ENCODE results near the gene NRSN2. TPM values are rescaled to one million over a fixed set of nuclear protein-coding genes. Genes with fewer than 3 reads are reported as not detected.

The NRSN2 gene
- total and polyA plus RNA-seq, 2 donors (not counting 1 experiment from before 2014, with no cell fraction given), result 5.0 to 8.6 TPM

GRCh38 chr20:396252-396618 is 49.3 kb downstream of the NRSN2 start:
- WGBS (ENCODE audit: insufficient coverage), result 98% methylated on average over 24 of the region's 24 CpGs
- Histone ChIP-seq H3K9me3 (ENCODE audit: control extremely low read depth in 1 of 3, control insufficient read depth in 2 of 3, insufficient read depth in 1 of 3, low read length in 2 of 3) (no peaks in the 10 kb centered on the region), H3K27ac (ENCODE audit: low read length in 2 of 2) (no peak overlapping the region), H3K36me3 (replicated peaks in 1 of 2; ENCODE audit: control extremely low read depth in 1 of 2, control insufficient read depth in 1 of 2, extremely low read depth in 1 of 2, insufficient read depth in 2 of 2, low read length in 1 of 2) (peaks cover 13 to 59% of the 10 kb centered on the region in 2 experiments), H3K79me2 (ENCODE audit: control insufficient read depth, insufficient read depth, low read length) (peaks cover 2% of the 10 kb centered on the region), H4K20me1 (ENCODE audit: control insufficient read depth, insufficient read depth, low read length, poor library complexity, severe bottlenecking) (no peaks in the 10 kb centered on the region), H2AFZ (ENCODE audit: insufficient read depth, low read depth, low read length, poor library complexity, severe bottlenecking) (no peak overlapping the region), H3K4me3 (ENCODE audit: control extremely low read depth in 1 of 5, extremely low read depth in 1 of 5, insufficient read depth in 1 of 5, low read depth in 2 of 5, low read length in 4 of 5) (no peak overlapping the region), H3K9ac (ENCODE audit: low read length) (no peak overlapping the region), H3K4me1 (ENCODE audit: control insufficient read depth in 2 of 2, insufficient read depth in 2 of 2, low read length in 2 of 2) (no peaks in the 10 kb centered on the region), H3K4me2 (replicated peaks; ENCODE audit: low read depth, low read length, poor library complexity, severe bottlenecking) (no peak overlapping the region), H3K27me3 (replicated peaks in 1 of 4; ENCODE audit: control extremely low read depth in 1 of 4, control insufficient read depth in 3 of 4, insufficient read depth in 4 of 4, low read length in 3 of 4) (no peaks in the 10 kb centered on the region)
- ChIA-PET POLR2A (no interaction called here), CTCF (no interaction called here)
- ATAC-seq (ENCODE audit: low read depth) (no peak), DNase-seq (no peak)
- Mint-ChIP-seq H3K9me3 (ENCODE audit: insufficient read depth) (no peaks in the 10 kb centered on the region), H3K4me3 (no peak overlapping the region), H3K27ac (no peak overlapping the region), H3K27me3 (no peaks in the 10 kb centered on the region), H3K4me1 (no peaks in the 10 kb centered on the region)
- TF ChIP-seq EZH2 (IDR thresholded peaks at IDR 0.05; ENCODE audit: borderline replicate concordance, insufficient read depth, low read depth, low read length, poor library complexity, severe bottlenecking) (no peak), CTCF (IDR thresholded peaks at IDR 0.05) (no peak)
- intact Hi-C loops (cut with micrococcal nuclease), result no loop called here

GRCh38 chr20:396619-397431 is 49.9 kb downstream of the NRSN2 start:
- DNase-seq, result no peak
- Histone ChIP-seq H3K9ac (ENCODE audit: low read length) (no peak overlapping the region), H2AFZ (ENCODE audit: insufficient read depth, low read depth, low read length, poor library complexity, severe bottlenecking) (no peak overlapping the region), H3K9me3 (ENCODE audit: control extremely low read depth in 1 of 3, control insufficient read depth in 2 of 3, insufficient read depth in 1 of 3, low read length in 2 of 3) (no peaks in the 10 kb centered on the region), H3K27ac (ENCODE audit: low read length in 2 of 2) (no peak overlapping the region), H3K79me2 (ENCODE audit: control insufficient read depth, insufficient read depth, low read length) (no peaks in the 10 kb centered on the region), H3K27me3 (replicated peaks in 1 of 4; ENCODE audit: control extremely low read depth in 1 of 4, control insufficient read depth in 3 of 4, insufficient read depth in 4 of 4, low read length in 3 of 4) (no peaks in the 10 kb centered on the region), H3K4me3 (ENCODE audit: control extremely low read depth in 1 of 5, extremely low read depth in 1 of 5, insufficient read depth in 1 of 5, low read depth in 2 of 5, low read length in 4 of 5) (no peak overlapping the region), H4K20me1 (ENCODE audit: control insufficient read depth, insufficient read depth, low read length, poor library complexity, severe bottlenecking) (no peaks in the 10 kb centered on the region), H3K36me3 (replicated peaks in 1 of 2; ENCODE audit: control extremely low read depth in 1 of 2, control insufficient read depth in 1 of 2, extremely low read depth in 1 of 2, insufficient read depth in 2 of 2, low read length in 1 of 2) (peaks cover 13 to 54% of the 10 kb centered on the region in 2 experiments), H3K4me2 (replicated peaks; ENCODE audit: low read depth, low read length, poor library complexity, severe bottlenecking) (no peak overlapping the region), H3K4me1 (ENCODE audit: control insufficient read depth in 2 of 2, insufficient read depth in 2 of 2, low read length in 2 of 2) (peaks cover 2 to 3% of the 10 kb centered on the region in 2 donors)
- TF ChIP-seq CTCF (IDR thresholded peaks at IDR 0.05) (no peak), EZH2 (IDR thresholded peaks at IDR 0.05; ENCODE audit: borderline replicate concordance, insufficient read depth, low read depth, low read length, poor library complexity, severe bottlenecking) (no peak)
- no peak overlapping the region for H3K4me3 Mint-ChIP-seq
- no peaks in the 10 kb centered on the region for H3K27me3 Mint-ChIP-seq
- 95% methylated on average over 3 of the region's 4 CpGs for WGBS (ENCODE audit: insufficient coverage)
- POLR2A ChIA-PET, result no interaction called here
- peaks cover 2% of the 10 kb centered on the region for H3K4me1 Mint-ChIP-seq
- intact Hi-C loops (cut with micrococcal nuclease), result no loop called here
- CTCF ChIA-PET, result no interaction called here
- H3K27ac Mint-ChIP-seq, result no peak overlapping the region
- H3K9me3 Mint-ChIP-seq (ENCODE audit: insufficient read depth), result no peaks in the 10 kb centered on the region
- ATAC-seq (ENCODE audit: low read depth), result no peak
